Esophagus (tissue), 2 donors: ENCODE results near the gene SLCO4C1. TPM values are rescaled to one million over a fixed set of nuclear protein-coding genes. Genes with fewer than 3 reads are reported as not detected.

Source experiments
- H3K27ac ChIP-seq, 2 donors: one replicate each; pipeline ENCODE4 v1.5.1; 2013; ENCODE audit warnings: low read depth in 2 of 2, mild to moderate bottlenecking in 2 of 2, inconsistent platforms in 1 of 2, low read length in 1 of 2, moderate library complexity in 1 of 2
- H3K27me3 ChIP-seq, 2 donors: one replicate each; pipeline ENCODE4 v1.6.1; 2013; ENCODE audit warnings: low read length in 2 of 2, control low read depth in 1 of 2, mild to moderate bottlenecking in 1 of 2; ENCODE audit not compliant: insufficient read depth in 2 of 2, control insufficient read depth in 1 of 2
- H3K36me3 ChIP-seq, 2 donors: one replicate each; pipeline ENCODE4 v1.6.1; 2013; ENCODE audit warnings: low read length in 1 of 2; ENCODE audit not compliant: control insufficient read depth in 2 of 2, insufficient read depth in 2 of 2
- H3K4me1 ChIP-seq, 2 donors: one replicate each; pipeline ENCODE4 v1.6.1; 2013; ENCODE audit warnings: low read length in 1 of 2; ENCODE audit not compliant: control insufficient read depth in 2 of 2, insufficient read depth in 2 of 2
- H3K4me3 ChIP-seq, 2 donors: one replicate each; pipeline ENCODE4 v1.5.1; 2013; ENCODE audit warnings: low read length in 2 of 2, mild to moderate bottlenecking in 2 of 2, low read depth in 1 of 2, moderate library complexity in 1 of 2
- H3K9me3 ChIP-seq, 2 donors: one replicate each; pipeline ENCODE4 v1.6.1; 2013; ENCODE audit warnings: mild to moderate bottlenecking in 2 of 2, low read depth in 1 of 2, low read length in 1 of 2, moderate library complexity in 1 of 2; ENCODE audit not compliant: control insufficient read depth in 2 of 2, insufficient read depth in 1 of 2
- WGBS, 2 donors: extraction: QIAGEN DNeasy Blood & Tissue Kit; methylation state at CpG; one replicate each; pipeline ENCODE4 v1.1.7; 2013; 5-methylcytosine and 5-hydroxymethylcytosine counted together
- polyA plus RNA-seq, 2 donors: library from polyadenylated mRNA; stranded (reverse); fragments of 200-250 nt; gene quantifications; one replicate each; pipeline ENCODE4 v1.2.3, GENCODE V29; 2013
- donor health status: healthy with polysubstance abuse.
- donor health status: Bipolar disorder and iron deficiency.

SLCO4C1 gene
- polyA plus RNA-seq, 2 donors = 0.04 TPM; not detected in 1

- Histone ChIP-seq H3K27ac (no peak overlapping the region), H3K4me3 (no peak overlapping the region), H3K9me3 (no peaks in the 10 kb centered on the region), H3K36me3 (no peaks in the 10 kb centered on the region), H3K4me1 (no peaks in the 10 kb centered on the region), H3K27me3 (no peaks in the 10 kb centered on the region)
- WGBS, 2 donors = 24 to 41% methylated on average over 2 of the region's 2 CpGs
These were observed 10.0 kb upstream of the SLCO4C1 start for GRCh38 chr5:102306121-102306520.

DNA sequence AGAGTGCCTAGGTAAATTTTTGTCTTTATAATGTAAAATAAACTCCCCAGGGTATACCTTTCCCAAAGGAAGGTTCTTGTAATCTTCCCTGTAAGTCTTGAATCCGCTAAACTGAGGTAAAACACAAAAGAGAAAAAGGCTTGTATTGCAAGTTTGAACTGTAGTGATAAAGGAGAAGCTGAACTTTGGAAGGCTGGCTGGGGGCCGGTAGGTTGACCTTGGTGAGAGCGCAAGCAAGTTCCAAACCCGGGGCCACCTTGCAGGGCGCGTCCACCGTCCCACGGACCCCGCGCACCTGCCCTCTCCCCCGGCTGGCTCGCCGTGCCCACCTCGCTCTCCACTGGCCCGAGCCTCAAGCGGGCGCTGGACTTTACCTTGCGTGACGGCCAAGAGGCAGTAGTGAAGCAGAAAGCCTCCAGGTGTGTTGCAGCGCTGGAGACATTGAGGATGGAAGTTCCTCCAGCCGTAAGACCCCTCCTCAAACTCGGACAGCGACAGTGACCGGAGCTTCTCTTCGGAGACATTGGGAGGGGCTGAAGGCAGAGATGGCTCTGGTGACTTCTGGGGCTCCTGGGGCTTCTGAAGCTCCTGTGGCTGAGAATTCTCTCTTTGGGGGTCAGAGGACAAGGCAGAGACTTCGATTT is 428 bp downstream of the SLCO4C1 start:
- Histone ChIP-seq H3K36me3 (no peaks in the 10 kb centered on the region), H3K9me3 (no peaks in the 10 kb centered on the region), H3K27me3 (no peaks in the 10 kb centered on the region), H3K27ac (no peak overlapping the region), H3K4me1 (peaks cover 2 to 8% of the 10 kb centered on the region in 2 donors), H3K4me3 (peak overlapping the region; percentile 28 to 40)
- 4% methylated on average over 26 of the region's 26 CpGs for WGBS, 2 donors

GRCh38 chr5:102294886-102295395 is 1.1 kb downstream of the SLCO4C1 start:
- Histone ChIP-seq H3K9me3 (no peaks in the 10 kb centered on the region), H3K4me1 (peaks cover 2 to 8% of the 10 kb centered on the region in 2 donors), H3K4me3 (no peak overlapping the region), H3K36me3 (no peaks in the 10 kb centered on the region), H3K27me3 (no peaks in the 10 kb centered on the region), H3K27ac (no peak overlapping the region)
- WGBS, 2 donors = 37 to 50% methylated on average over 4 of the region's 4 CpGs

GRCh38 chr5:102290004-102290403 is 6.1 kb downstream of the SLCO4C1 start:
- Histone ChIP-seq H3K9me3 (no peaks in the 10 kb centered on the region), H3K36me3 (no peaks in the 10 kb centered on the region), H3K4me1 (no peaks in the 10 kb centered on the region), H3K27ac (no peak overlapping the region), H3K27me3 (no peaks in the 10 kb centered on the region), H3K4me3 (no peak overlapping the region)
- 93 to 97% methylated on average over 3 of the region's 3 CpGs for WGBS, 2 donors

DNA sequence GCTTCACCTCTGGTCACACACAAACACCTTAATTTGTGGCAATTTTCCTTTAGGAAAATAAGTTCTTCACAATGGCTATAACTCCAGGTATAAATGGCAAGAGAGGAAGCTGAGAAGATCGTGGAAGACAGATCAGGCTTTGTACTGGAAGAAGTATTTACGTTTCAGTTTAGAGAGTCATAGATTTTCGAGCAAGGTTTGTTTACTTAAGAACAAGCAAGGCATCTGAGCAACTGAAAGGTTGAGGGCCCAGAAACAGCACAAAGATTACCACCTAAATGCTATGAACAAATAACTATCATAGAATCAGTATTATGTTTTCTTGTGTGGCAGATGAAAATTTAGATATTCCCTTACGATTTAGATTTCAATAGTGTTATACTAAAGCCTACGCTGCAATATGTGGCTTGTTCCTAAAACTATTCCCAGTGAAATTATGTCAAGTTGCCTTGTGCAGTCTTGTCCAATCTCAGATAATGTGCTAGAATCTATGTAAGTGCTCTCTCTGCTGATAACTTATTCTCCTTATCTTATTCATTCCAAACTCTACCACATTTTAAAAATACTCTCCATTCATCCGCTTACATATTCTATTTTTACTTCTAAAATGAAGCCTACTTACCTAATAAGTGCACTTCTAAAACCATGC is 6.7 kb downstream of the SLCO4C1 start:
- 53 to 57% methylated on average over 6 of the region's 6 CpGs for WGBS, 2 donors
- H3K4me3 ChIP-seq = no peak overlapping the region
- H3K27me3 ChIP-seq = no peaks in the 10 kb centered on the region
- no peak overlapping the region for H3K27ac ChIP-seq
- H3K9me3 ChIP-seq = no peaks in the 10 kb centered on the region
- no peaks in the 10 kb centered on the region for H3K4me1 ChIP-seq
- H3K36me3 ChIP-seq = no peaks in the 10 kb centered on the region

DNA sequence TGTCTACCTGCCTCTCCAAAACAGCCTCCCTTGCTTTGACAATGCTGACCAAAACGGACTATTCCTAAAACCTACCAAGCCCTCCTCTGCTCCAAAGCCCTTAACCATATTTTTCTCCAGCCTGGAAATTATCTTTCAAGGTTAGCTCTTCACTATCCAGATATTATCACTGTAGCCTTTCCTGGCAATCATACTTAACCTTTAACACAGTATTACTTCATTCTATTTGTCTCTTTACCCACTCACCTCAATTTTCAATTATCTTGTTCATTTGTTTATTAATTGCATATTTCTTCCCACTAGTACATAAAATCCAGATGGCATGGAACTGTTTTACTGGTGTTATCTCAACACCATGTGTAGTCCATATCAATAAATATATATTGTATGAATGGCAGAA is 7.5 kb downstream of the SLCO4C1 start:
- Histone ChIP-seq H3K9me3 (no peaks in the 10 kb centered on the region), H3K4me3 (no peak overlapping the region), H3K27me3 (no peaks in the 10 kb centered on the region), H3K4me1 (no peaks in the 10 kb centered on the region), H3K27ac (no peak overlapping the region), H3K36me3 (no peaks in the 10 kb centered on the region)
- WGBS, 2 donors = 77 to 83% methylated on average over 1 of the region's 1 CpG

DNA sequence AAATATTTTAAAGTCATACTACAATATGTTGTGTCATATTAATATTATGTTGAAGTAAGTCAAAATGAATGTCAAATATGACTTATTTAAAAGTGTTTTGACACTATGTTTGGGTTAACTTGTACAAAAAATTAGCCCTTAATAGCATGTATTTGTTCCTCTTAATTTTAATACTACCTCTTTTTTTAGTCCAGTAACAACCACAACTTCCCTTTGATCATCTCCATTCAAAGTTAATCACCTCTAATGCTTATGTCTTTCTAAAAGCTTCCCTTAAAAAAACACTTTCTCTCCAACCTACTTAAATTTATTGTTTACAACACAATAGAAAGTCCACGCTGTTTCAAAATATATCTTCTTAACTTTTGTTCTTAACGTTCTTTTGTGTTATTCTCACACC is 9.6 kb downstream of the SLCO4C1 start:
- H3K4me3 ChIP-seq = no peak overlapping the region
- H3K4me1 ChIP-seq = no peaks in the 10 kb centered on the region
- WGBS, 2 donors = 63 to 76% methylated on average over 2 of the region's 2 CpGs

GRCh38 chr5:102283102-102283797 is 12.8 kb downstream of the SLCO4C1 start:
- no peaks in the 10 kb centered on the region for H3K4me1 ChIP-seq
- 69 to 71% methylated on average over 2 of the region's 2 CpGs for WGBS, 2 donors
- H3K27me3 ChIP-seq = no peaks in the 10 kb centered on the region
- no peaks in the 10 kb centered on the region for H3K36me3 ChIP-seq
- H3K9me3 ChIP-seq = no peaks in the 10 kb centered on the region
- no peak overlapping the region for H3K4me3 ChIP-seq
- H3K27ac ChIP-seq = no peak overlapping the region

More for the DNA sequence above, 9.6 kb downstream of the SLCO4C1 start:
- Histone ChIP-seq H3K27ac (no peak overlapping the region), H3K9me3 (no peaks in the 10 kb centered on the region), H3K27me3 (no peaks in the 10 kb centered on the region), H3K36me3 (no peaks in the 10 kb centered on the region)

DNA sequence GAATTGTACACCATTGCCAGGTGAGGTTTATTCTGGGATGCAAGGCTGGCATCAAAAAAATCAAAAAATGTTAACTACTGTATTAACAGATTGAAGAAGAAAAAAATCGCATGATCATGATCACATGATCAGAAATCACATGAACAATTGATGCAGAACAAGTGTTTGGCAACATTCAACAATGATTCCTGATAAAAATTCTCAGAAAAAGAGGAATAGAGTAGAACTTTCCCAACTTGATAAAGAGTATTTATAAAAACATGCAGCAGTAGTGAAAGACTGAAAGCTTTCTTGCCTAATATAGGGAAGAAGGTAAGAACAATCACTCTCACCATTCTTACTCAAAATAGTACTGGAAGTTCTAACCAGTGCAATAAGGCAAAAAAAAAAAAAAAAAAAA is 16.4 kb downstream of the SLCO4C1 start:
- no peaks in the 10 kb centered on the region for H3K27me3 ChIP-seq
- WGBS, 2 donors = 69 to 76% methylated on average over 1 of the region's 1 CpG

More for the DNA sequence above, 16.4 kb downstream of the SLCO4C1 start:
- Histone ChIP-seq H3K9me3 (no peaks in the 10 kb centered on the region), H3K36me3 (no peaks in the 10 kb centered on the region), H3K4me1 (no peaks in the 10 kb centered on the region), H3K27ac (no peak overlapping the region), H3K4me3 (no peak overlapping the region)
